Endothelial cell (in vitro differentiated cells): ENCODE measurements around the gene LNX1. TPM values are rescaled to one million over a fixed set of nuclear protein-coding genes. Genes with fewer than 3 reads are reported as not detected.

Experiments used
- DNase-seq: peaks from one replicate; pipeline ENCODE4 v3.0.0; 2021; ENCODE audit warnings: low spot score
- H3K27ac Mint-ChIP-seq: one replicate; pipeline ENCODE4 v1.8.0; 2021; ENCODE audit warnings: mixed read lengths, inconsistent platforms; ENCODE audit not compliant: unreplicated experiment
- H3K27me3 Mint-ChIP-seq: one replicate; pipeline ENCODE4 v1.8.0; 2021; ENCODE audit warnings: mild to moderate bottlenecking, moderate library complexity, mixed read lengths, inconsistent platforms; ENCODE audit not compliant: unreplicated experiment
- H3K36me3 Mint-ChIP-seq: one replicate; pipeline ENCODE4 v1.8.0; 2021; ENCODE audit warnings: mild to moderate bottlenecking, low read depth, mixed read lengths, inconsistent platforms; ENCODE audit not compliant: unreplicated experiment
- H3K4me1 Mint-ChIP-seq: one replicate; pipeline ENCODE4 v1.8.0; 2021; ENCODE audit warnings: mild to moderate bottlenecking, mixed read lengths, inconsistent platforms; ENCODE audit not compliant: unreplicated experiment
- H3K4me3 Mint-ChIP-seq: one replicate; pipeline ENCODE4 v1.8.0; 2021; ENCODE audit warnings: mild to moderate bottlenecking, mixed read lengths, inconsistent platforms; ENCODE audit not compliant: unreplicated experiment
- H3K9me3 Mint-ChIP-seq: one replicate; pipeline ENCODE4 v1.8.0; 2021; ENCODE audit warnings: mixed read lengths, inconsistent platforms; ENCODE audit not compliant: unreplicated experiment
- CTCF ChIP-seq: fragments of 200-600 bp; sonication (generic); IDR thresholded peaks from one replicate; pipeline ENCODE4 v1.5.0; 2021; ENCODE audit warnings: antibody characterized with exemption; ENCODE audit not compliant: unreplicated experiment
- total RNA-seq: library from RNA; stranded (reverse); fragmentation: NEBNext Ultra II Directional; extraction: Animal tissue kit (Norgen Biotek cat#: 25700); gene quantifications from one replicate; pipeline ENCODE4 v1.2.1, GENCODE V29; 2021; ENCODE audit not compliant: unreplicated experiment

The LNX1 gene
- total RNA-seq, 1 donor from 2014 or later: 25.7 TPM

GRCh38 chr4:53507058-53507457 lies 84.2 kb downstream of the LNX1 start:
- H3K27ac Mint-ChIP-seq: no peak overlapping the region
- no peaks in the 10 kb centered on the region for H3K4me1 Mint-ChIP-seq
- TF ChIP-seq CTCF: no peak
- peaks cover 6% of the 10 kb centered on the region for H3K27me3 Mint-ChIP-seq
- DNase-seq: no peak
- H3K4me3 Mint-ChIP-seq: no peak overlapping the region
- peaks cover 18% of the 10 kb centered on the region for H3K36me3 Mint-ChIP-seq
- no peaks in the 10 kb centered on the region for H3K9me3 Mint-ChIP-seq

- peaks cover 6% of the 10 kb centered on the region for H3K27me3 Mint-ChIP-seq
- peaks cover 23% of the 10 kb centered on the region for H3K36me3 Mint-ChIP-seq
- no peak overlapping the region for H3K27ac Mint-ChIP-seq
- H3K9me3 Mint-ChIP-seq: no peaks in the 10 kb centered on the region
- H3K4me3 Mint-ChIP-seq: no peak overlapping the region
- TF ChIP-seq CTCF: no peak
- DNase-seq: no peak
- no peaks in the 10 kb centered on the region for H3K4me1 Mint-ChIP-seq
These were observed 85.3 kb downstream of the LNX1 start for GRCh38 chr4:53505947-53506346.

GRCh38 chr4:53502094-53502493 lies 89.2 kb downstream of the LNX1 start:
- Mint-ChIP-seq H3K27ac (no peak overlapping the region), H3K4me1 (no peaks in the 10 kb centered on the region), H3K27me3 (peaks cover 6% of the 10 kb centered on the region), H3K4me3 (no peak overlapping the region), H3K9me3 (no peaks in the 10 kb centered on the region), H3K36me3 (peaks cover 34% of the 10 kb centered on the region)
- DNase-seq: no peak
- TF ChIP-seq CTCF: no peak

GRCh38 chr4:53501561-53501960 lies 89.7 kb downstream of the LNX1 start:
- Mint-ChIP-seq H3K27me3 (peaks cover 6% of the 10 kb centered on the region), H3K9me3 (no peaks in the 10 kb centered on the region), H3K4me1 (no peaks in the 10 kb centered on the region), H3K4me3 (no peak overlapping the region), H3K36me3 (peaks cover 38% of the 10 kb centered on the region), H3K27ac (no peak overlapping the region)
- DNase-seq: no peak
- TF ChIP-seq CTCF: no peak

- Mint-ChIP-seq H3K27me3 (peaks cover 6% of the 10 kb centered on the region), H3K36me3 (peaks cover 44% of the 10 kb centered on the region), H3K27ac (no peak overlapping the region), H3K4me3 (no peak overlapping the region), H3K9me3 (no peaks in the 10 kb centered on the region), H3K4me1 (no peaks in the 10 kb centered on the region)
- no peak for TF ChIP-seq CTCF
- no peak for DNase-seq
These were observed 90.7 kb downstream of the LNX1 start for GRCh38 chr4:53500546-53500945.
